Adrenal gland (tissue), 12 donors: ENCODE measurements around the gene EHMT1. TPM values are rescaled to one million over a fixed set of nuclear protein-coding genes. Genes with fewer than 3 reads are reported as not detected.

Experiments used
- DNase-seq, 7 donors: peaks; one replicate each; pipeline ENCODE4 v3.0.0-alpha.2; 2019 to 2020
- H3K27ac ChIP-seq, 5 donors: fragments of 200-600 bp; sonication (generic) in 4 of 5; 1 replicate in 3 of 5; 2 replicates in 2 of 5; pipeline versions ENCODE4 v1.5.1 to v1.8.0; 2016 to 2020; ENCODE audit warnings: mild to moderate bottlenecking in 1 of 5
- H3K27me3 ChIP-seq: fragments of 200-600 bp; 2 replicates; pipeline ENCODE4 v1.8.0; 2021
- H3K36me3 ChIP-seq, 2 donors: fragments of 200-600 bp; replicated peaks in 1 of 2; 1 replicate in 1 of 2; 2 replicates in 1 of 2; pipeline versions ENCODE4 v1.5.1 to v1.8.0; 2018 to 2022
- H3K4me1 ChIP-seq, 2 donors: fragments of 200-600 bp; replicated peaks in 1 of 2; 1 replicate in 1 of 2; 2 replicates in 1 of 2; pipeline versions ENCODE4 v1.5.1 to v1.8.0; 2018 to 2021
- H3K4me3 ChIP-seq, 4 donors: fragments of 200-600 bp; sonication (generic) in 3 of 4; one replicate each; pipeline ENCODE4 v1.5.1; 2016 to 2018
- H3K9me3 ChIP-seq, 3 donors: fragments of 200-600 bp; sonication (generic) in 1 of 3; replicated peaks in 1 of 3; 1 replicate in 2 of 3; 2 replicates in 1 of 3; pipeline versions ENCODE4 v1.5.1 to v1.8.0; 2016 to 2021
- CTCF ChIP-seq, 6 experiments: fragments of 450-650 bp in 4 of 6; fragments of 200-600 bp in 2 of 6; sonication (generic) in 1 of 6; IDR thresholded peaks; 1 replicate in 5 of 6; 2 replicates in 1 of 6; pipeline versions ENCODE4 v1.5.1 to v1.8.0; 2016 to 2021; ENCODE audit warnings: antibody characterized with exemption in 6 of 6, mild to moderate bottlenecking in 2 of 6, moderate library complexity in 1 of 6
- POLR2A ChIP-seq, 2 donors: fragments of 450-650 bp; IDR thresholded peaks; one replicate each; pipeline ENCODE4 v1.6.1; 2017; ENCODE audit warnings: antibody characterized with exemption in 2 of 2, mild to moderate bottlenecking in 2 of 2, moderate library complexity in 1 of 2
- WGBS, 4 donors: extraction: QIAGEN DNeasy Blood & Tissue Kit in 2 of 4; methylation state at CpG; one replicate each; pipeline versions ENCODE4 v1.1.5 to v1.1.7; 2013 to 2017; 5-methylcytosine and 5-hydroxymethylcytosine counted together
- intact Hi-C, 2 donors: fragments of 100-400 bp; cut with DNase I; formaldehyde crosslinking; loops; one replicate each; pipeline versions ENCODE4 v1.14.1 to v1.15.0; 2022 to 2023
- polyA plus RNA-seq, 3 donors: library from polyadenylated mRNA; stranded (reverse); fragments of 200-250 nt in 2 of 3; fragments of 350-450 nt in 1 of 3; fragmentation: Illumina TruSeq in 1 of 3; extraction: RNeasy Lipid Tissue Mini Kit (QIAGEN cat#74804) in 1 of 3; gene quantifications; one replicate each; pipeline ENCODE4 v1.2.3, GENCODE V29; 2013 to 2014
- total RNA-seq, 9 donors: library from RNA; depleted of rRNA in 4 of 9; stranded (reverse); fragments of >200 nt in 4 of 9; fragments of 120-200 nt in 1 of 9; fragmentation: NEBNext Ultra II Directional in 1 of 9; extraction: Animal tissue kit (Norgen Biotek cat#: 25700) in 1 of 9; gene quantifications; one replicate each; pipeline versions ENCODE4 v1.1.0 to v1.2.4, GENCODE V29; 2013 to 2023
- donor health status: healthy with polysubstance abuse.
- donor health status: Bipolar disorder and iron deficiency.
- donor health status: DM: yes; HTN: yes; CAD: no.
- donor health status: DM: no; HTN: no; CAD: no.
- donor health status: DM: no; HTN: no; CAD: no.
- donor health status: DM: yes; HTN: yes; CAD: no.

The EHMT1 gene
- total and polyA plus RNA-seq, 12 donors: 42.0 to 171 (median 71.0) TPM

GRCh38 chr9:137872296-137872695 lies 253.5 kb downstream of the EHMT1 start:
- H3K9me3 ChIP-seq: no peaks in the 10 kb centered on the region
- peaks cover 14% of the 10 kb centered on the region for H3K27me3 ChIP-seq
- H3K27ac ChIP-seq: no peak overlapping the region
- H3K36me3 ChIP-seq: no peaks in the 10 kb centered on the region
- no peak for DNase-seq
- WGBS, 4 donors: 77 to 86% (median 82%) methylated on average over 10 of the region's 10 CpGs
- no peaks in the 10 kb centered on the region for H3K4me1 ChIP-seq
- H3K4me3 ChIP-seq: no peak overlapping the region
- TF ChIP-seq POLR2A (IDR thresholded peaks at IDR 0.05): no peak
- TF ChIP-seq CTCF (IDR thresholded peaks at IDR 0.05): no peak
- intact Hi-C loops: no loop called here

GRCh38 chr9:137873408-137873807 lies 254.6 kb downstream of the EHMT1 start:
- Histone ChIP-seq H3K27me3 (peaks cover 18% of the 10 kb centered on the region), H3K36me3 (no peaks in the 10 kb centered on the region), H3K9me3 (no peaks in the 10 kb centered on the region), H3K4me1 (peaks cover 3 to 4% of the 10 kb centered on the region in 2 donors), H3K27ac (no peak overlapping the region), H3K4me3 (no peak overlapping the region)
- intact Hi-C loops: no loop called here
- DNase-seq: no peak
- TF ChIP-seq CTCF (IDR thresholded peaks at IDR 0.05) (no peak), POLR2A (IDR thresholded peaks at IDR 0.05) (no peak)
- 64 to 83% (median 75%) methylated on average over 5 to 8 of the region's 8 CpGs for WGBS, 4 donors

GRCh38 chr9:137873858-137874362 lies 255.1 kb downstream of the EHMT1 start:
- TF ChIP-seq POLR2A (IDR thresholded peaks at IDR 0.05) (no peak), CTCF (IDR thresholded peaks at IDR 0.05) (no peak)
- DNase-seq: no peak
- Histone ChIP-seq H3K27me3 (peaks cover 23% of the 10 kb centered on the region), H3K36me3 (no peaks in the 10 kb centered on the region), H3K4me1 (peaks cover 5% of the 10 kb centered on the region in 2 donors), H3K9me3 (no peaks in the 10 kb centered on the region), H3K27ac (no peak overlapping the region), H3K4me3 (no peak overlapping the region)
- WGBS, 4 donors: 74 to 79% (median 77%) methylated on average over 9 of the region's 9 CpGs
- intact Hi-C loops: no loop called here

GRCh38 chr9:137875354-137875753 lies 256.5 kb downstream of the EHMT1 start:
- no peak overlapping the region for H3K27ac ChIP-seq
- no peak for DNase-seq
- TF ChIP-seq POLR2A (IDR thresholded peaks at IDR 0.05) (no peak), CTCF (IDR thresholded peaks at IDR 0.05) (no peak)
- H3K4me1 ChIP-seq: peaks cover 5% of the 10 kb centered on the region in 2 donors
- peaks cover 28% of the 10 kb centered on the region for H3K27me3 ChIP-seq
- H3K4me3 ChIP-seq: no peak overlapping the region
- intact Hi-C loops: no loop called here
- no peaks in the 10 kb centered on the region for H3K9me3 ChIP-seq
- H3K36me3 ChIP-seq: no peaks in the 10 kb centered on the region
- WGBS, 4 donors: 75 to 86% (median 78%) methylated on average over 11 to 14 of the region's 14 CpGs
